WERI-Rb-1 (cell line): ENCODE data around the gene FANCD2OS.
"Not testable (repeated sequence)": the region's sequence is repeated elsewhere in the genome, so short reads cannot be mapped to it uniquely, and the experiment has no call there.

Experiments used
- DNase-seq: peaks from one replicate; pipeline ENCODE4 v3.0.0-alpha.2; 2020
- H3K27ac ChIP-seq: fragments of 250-450 bp; sonication (Bioruptor Pico); 2 replicates; pipeline ENCODE4 v1.5.1; 2020; ENCODE audit warnings: mild to moderate bottlenecking, moderate library complexity
- H3K27me3 ChIP-seq: fragments of 250-450 bp; sonication (Bioruptor Pico); 2 replicates; pipeline ENCODE4 v1.5.1; 2021; ENCODE audit warnings: mild to moderate bottlenecking, low read depth, moderate library complexity; ENCODE audit not compliant: insufficient read depth, severe bottlenecking
- H3K36me3 ChIP-seq: fragments of 250-450 bp; sonication (Bioruptor Pico); 2 replicates; pipeline ENCODE4 v1.5.1; 2020; ENCODE audit warnings: mild to moderate bottlenecking, moderate library complexity
- H3K4me3 ChIP-seq: 2 replicates; pipeline ENCODE4 v1.5.1; 2011; ENCODE audit warnings: low read depth, mild to moderate bottlenecking, control low read depth, low read length
- H3K9me3 ChIP-seq: fragments of 250-450 bp; sonication (Bioruptor Pico); 2 replicates; pipeline ENCODE4 v1.5.1; 2021; ENCODE audit warnings: mild to moderate bottlenecking, moderate library complexity; ENCODE audit not compliant: severe bottlenecking
- TF ChIP-seq, protein P1 (sequence below): IDR thresholded peaks from 2 replicates; pipeline ENCODE4 v1.5.1; 2011; ENCODE audit warnings: low read depth, mild to moderate bottlenecking, control low read depth, inconsistent platforms, low read length

The FANCD2OS gene

GRCh38 chr3:10136426-10137005 lies 28.5 kb upstream of the FANCD2OS start:
- H3K9me3 ChIP-seq, result peaks cover 4% of the 10 kb centered on the region
- no peak overlapping the region for H3K4me3 ChIP-seq
- no peak for DNase-seq
- TF ChIP-seq, protein P1, sequence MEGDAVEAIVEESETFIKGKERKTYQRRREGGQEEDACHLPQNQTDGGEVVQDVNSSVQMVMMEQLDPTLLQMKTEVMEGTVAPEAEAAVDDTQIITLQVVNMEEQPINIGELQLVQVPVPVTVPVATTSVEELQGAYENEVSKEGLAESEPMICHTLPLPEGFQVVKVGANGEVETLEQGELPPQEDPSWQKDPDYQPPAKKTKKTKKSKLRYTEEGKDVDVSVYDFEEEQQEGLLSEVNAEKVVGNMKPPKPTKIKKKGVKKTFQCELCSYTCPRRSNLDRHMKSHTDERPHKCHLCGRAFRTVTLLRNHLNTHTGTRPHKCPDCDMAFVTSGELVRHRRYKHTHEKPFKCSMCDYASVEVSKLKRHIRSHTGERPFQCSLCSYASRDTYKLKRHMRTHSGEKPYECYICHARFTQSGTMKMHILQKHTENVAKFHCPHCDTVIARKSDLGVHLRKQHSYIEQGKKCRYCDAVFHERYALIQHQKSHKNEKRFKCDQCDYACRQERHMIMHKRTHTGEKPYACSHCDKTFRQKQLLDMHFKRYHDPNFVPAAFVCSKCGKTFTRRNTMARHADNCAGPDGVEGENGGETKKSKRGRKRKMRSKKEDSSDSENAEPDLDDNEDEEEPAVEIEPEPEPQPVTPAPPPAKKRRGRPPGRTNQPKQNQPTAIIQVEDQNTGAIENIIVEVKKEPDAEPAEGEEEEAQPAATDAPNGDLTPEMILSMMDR, result no peak
- no peaks in the 10 kb centered on the region for H3K27me3 ChIP-seq
- no peak overlapping the region for H3K27ac ChIP-seq
- H3K36me3 ChIP-seq, result no peaks in the 10 kb centered on the region

DNA sequence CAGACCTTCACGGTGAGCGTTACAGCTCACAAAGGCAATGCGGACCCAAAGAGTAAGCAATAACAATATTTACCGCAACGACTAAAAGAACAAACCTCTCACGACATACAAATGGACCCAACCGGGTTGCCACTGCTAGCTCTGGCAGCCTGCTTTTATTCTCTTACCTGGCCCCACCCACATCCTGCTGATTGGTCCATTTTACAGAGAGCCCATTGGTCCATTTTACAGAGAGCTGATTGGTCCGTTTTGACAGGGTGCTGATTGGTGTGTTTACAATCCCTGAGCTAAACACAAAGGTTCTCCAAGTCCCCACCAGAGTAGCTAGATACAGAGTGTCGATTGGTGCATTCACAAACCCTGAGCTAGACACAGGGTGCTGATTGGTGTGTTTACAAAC lies 27.8 kb upstream of the FANCD2OS start:
- H3K9me3 ChIP-seq, DNase-seq, H3K4me3 ChIP-seq, H3K27me3 ChIP-seq, H3K27ac ChIP-seq, H3K36me3 ChIP-seq: not testable (repeated sequence)

- Histone ChIP-seq H3K27ac (no peak overlapping the region), H3K27me3 (no peaks in the 10 kb centered on the region), H3K9me3 (no peaks in the 10 kb centered on the region), H3K36me3 (peaks cover 65% of the 10 kb centered on the region), H3K4me3 (no peak overlapping the region)
- no peak for DNase-seq
- TF ChIP-seq, protein P1, result no peak
Measured at GRCh38 chr3:10122724-10123123, 14.7 kb upstream of the FANCD2OS start.

- Histone ChIP-seq H3K27me3 (no peaks in the 10 kb centered on the region), H3K4me3 (no peak overlapping the region), H3K36me3 (peaks cover 59% of the 10 kb centered on the region), H3K9me3 (no peaks in the 10 kb centered on the region), H3K27ac (no peak overlapping the region)
- TF ChIP-seq, protein P1, result no peak
- DNase-seq, result no peak
Measured at GRCh38 chr3:10121064-10121463, 13.0 kb upstream of the FANCD2OS start.

GRCh38 chr3:10119376-10119775 lies 11.3 kb upstream of the FANCD2OS start:
- no peak for DNase-seq
- Histone ChIP-seq H3K27me3 (no peaks in the 10 kb centered on the region), H3K27ac (no peak overlapping the region), H3K4me3 (no peak overlapping the region), H3K9me3 (no peaks in the 10 kb centered on the region), H3K36me3 (peaks cover 44% of the 10 kb centered on the region)
- TF ChIP-seq, protein P1, result no peak

DNA sequence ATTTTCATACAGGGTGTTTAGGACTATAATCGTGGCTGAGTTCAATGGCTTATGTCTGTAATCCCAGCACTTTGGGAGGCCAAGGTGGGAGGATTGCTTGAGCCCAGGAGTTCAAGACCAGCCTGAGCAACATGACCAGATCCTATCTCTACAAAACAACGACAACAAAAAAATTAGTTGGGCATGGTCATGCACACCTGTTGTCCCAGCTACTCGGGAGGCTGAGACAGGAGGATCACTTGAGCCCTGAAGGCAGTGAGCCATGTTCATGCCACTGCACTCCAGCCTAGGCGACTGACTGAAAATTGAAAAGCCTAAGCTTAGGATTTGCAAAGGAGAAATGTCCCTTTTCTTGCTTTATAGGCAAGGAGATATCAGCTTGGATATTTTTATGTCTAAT lies 8.9 kb upstream of the FANCD2OS start:
- TF ChIP-seq, protein P1, result no peak
- H3K36me3 ChIP-seq, result peaks cover 38% of the 10 kb centered on the region
- DNase-seq, result no peak
- no peak overlapping the region for H3K4me3 ChIP-seq
- H3K27me3 ChIP-seq, result no peaks in the 10 kb centered on the region
- no peaks in the 10 kb centered on the region for H3K9me3 ChIP-seq
- no peak overlapping the region for H3K27ac ChIP-seq
